Stimulated activated CD8-positive, alpha-beta memory T cell treated with anti-CD3 and anti-CD28 coated beads, Interleukin-2, amount 100 ng/mL, for 1 hour (primary cell): ENCODE results near the gene NHLRC2.

Experiments used
- DNase-seq, 2 donors: peaks; one replicate each; pipeline ENCODE4 v3.0.0-alpha.2; 2020; ENCODE audit warnings: low read depth in 2 of 2

NHLRC2 gene

GRCh38 chr10:113859261-113859660, 4.8 kb downstream of the NHLRC2 start:
- DNase-seq, result no peak

- DNase-seq, result no peak
These were observed 11.4 kb downstream of the NHLRC2 start for GRCh38 chr10:113865901-113866300.

GRCh38 chr10:113866551-113867394, 12.3 kb downstream of the NHLRC2 start:
- no peak for DNase-seq

- DNase-seq, result no peak
These were observed 13.4 kb downstream of the NHLRC2 start for GRCh38 chr10:113867904-113868303.

GRCh38 chr10:113869789-113870188, 15.3 kb downstream of the NHLRC2 start:
- DNase-seq, result no peak

DNA sequence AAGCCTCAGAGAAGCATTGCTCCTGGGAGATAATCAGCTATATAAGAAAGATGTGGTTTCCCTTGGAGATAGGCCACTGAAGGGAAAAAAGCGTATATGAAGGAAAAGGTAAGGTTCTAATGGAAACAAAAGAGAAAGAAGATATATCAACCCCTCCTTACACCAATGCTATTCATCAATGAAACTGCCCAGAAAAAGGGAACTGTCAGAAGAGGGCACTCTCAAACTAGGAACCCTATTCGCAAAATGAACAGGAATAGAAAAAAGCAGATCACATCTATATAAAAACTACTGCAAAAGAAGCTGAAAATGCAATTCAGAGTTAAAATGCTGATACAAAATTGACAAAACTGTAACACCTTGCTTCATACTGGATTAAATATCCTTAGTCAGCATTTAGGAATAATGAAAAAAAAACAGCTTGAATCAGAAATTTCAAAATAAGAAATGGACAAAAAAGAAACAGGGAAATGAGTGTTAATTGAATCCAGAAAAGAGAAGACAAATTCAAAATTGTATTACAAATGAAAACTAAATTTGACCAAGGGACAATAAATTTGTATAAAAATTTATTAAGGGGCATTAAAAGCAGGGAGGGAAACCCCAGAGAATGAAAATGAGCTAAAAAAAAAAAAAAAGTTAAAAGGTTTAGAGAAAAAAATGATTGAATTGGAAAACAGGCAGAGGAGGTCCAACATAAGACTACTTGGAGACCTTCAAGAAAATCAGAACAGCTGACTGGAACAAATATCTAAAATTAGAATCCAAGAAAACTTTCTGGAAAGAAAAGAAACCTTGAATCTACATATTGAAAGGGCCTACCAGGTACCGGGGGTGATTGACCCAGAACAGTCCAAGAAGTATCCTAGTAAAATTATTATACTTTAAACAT, 17.9 kb downstream of the NHLRC2 start:
- DNase-seq, result no peak

GRCh38 chr10:113875212-113875611, 20.8 kb downstream of the NHLRC2 start:
- no peak for DNase-seq

DNA sequence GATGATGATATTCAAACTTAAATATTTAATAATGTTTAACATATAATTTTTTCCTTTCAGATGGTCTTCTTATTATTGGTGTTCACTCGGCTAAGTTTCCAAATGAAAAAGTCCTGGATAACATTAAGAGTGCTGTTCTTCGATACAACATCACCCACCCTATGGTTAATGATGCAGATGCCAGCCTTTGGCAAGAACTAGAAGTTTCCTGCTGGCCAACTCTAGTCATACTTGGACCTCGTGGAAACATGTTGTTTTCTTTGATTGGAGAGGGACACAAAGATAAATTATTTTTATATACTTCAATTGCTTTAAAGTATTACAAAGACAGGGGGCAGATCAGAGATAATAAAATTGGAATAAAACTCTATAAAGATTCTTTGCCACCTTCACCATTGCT, 22.0 kb downstream of the NHLRC2 start:
- DNase-seq, result no peak

- DNase-seq, result no peak
These were observed 25.2 kb downstream of the NHLRC2 start for GRCh38 chr10:113879691-113880090.

DNA sequence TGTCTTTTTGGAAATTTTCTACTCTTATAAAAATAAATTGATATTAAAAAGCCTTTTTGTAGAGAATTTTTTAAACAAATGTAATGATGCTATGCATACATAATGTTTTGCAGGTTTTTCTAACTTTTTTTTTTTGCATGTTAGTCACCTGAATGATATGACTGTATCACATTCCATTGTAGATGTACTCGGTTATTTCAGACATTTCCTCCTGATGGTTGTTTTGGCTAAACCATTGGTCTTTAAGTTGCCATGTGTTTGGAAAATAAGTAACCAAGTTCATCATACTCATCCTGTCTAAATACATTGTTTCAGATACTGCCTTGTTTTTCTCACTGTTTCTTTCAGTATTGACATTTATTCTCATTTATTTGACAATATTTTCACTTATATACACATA, 25.8 kb downstream of the NHLRC2 start:
- no peak for DNase-seq

DNA sequence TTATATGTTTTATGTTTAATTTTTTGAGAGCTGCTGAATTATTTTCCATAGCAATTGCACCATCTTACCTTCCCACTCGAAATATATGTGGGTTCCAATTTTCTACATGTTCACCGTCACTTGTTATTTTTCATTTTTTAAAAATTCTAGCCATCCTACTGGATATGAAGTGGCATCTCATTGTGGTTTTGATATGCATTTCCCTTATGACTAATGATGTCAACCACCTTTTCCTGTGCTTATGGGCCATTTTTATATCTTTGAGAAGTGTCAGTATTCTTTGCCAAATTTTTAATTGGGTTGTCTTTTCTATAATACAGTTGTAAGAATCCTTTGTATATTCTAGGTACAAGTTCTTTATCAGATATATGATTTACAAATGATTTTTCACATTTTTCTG, 27.8 kb downstream of the NHLRC2 start:
- DNase-seq, result no peak

GRCh38 chr10:113889911-113890310, 35.5 kb downstream of the NHLRC2 start:
- no peak for DNase-seq

GRCh38 chr10:113890769-113891168, 36.3 kb downstream of the NHLRC2 start:
- no peak for DNase-seq

DNA sequence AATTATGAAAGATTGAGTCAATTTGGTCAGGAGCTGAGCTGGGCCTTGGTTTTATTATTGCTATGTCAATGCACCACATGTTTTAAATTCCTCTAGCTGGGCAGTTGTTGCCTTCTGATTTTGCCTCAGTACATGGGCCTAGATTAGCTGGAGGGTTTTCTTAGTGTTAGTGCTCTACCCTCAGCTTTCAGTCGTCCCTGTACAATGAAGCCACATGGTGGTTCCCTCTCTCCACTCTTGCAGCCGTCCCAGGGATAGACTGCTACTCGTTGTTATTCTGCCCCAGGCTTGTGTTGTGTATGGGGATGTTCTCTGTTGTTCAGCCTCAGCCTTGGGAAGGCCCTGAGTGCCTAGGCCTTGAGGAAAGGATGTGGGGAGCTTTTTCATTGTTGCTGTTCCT, 37.0 kb downstream of the NHLRC2 start:
- DNase-seq, result no peak

- no peak for DNase-seq
These were observed 39.1 kb downstream of the NHLRC2 start for GRCh38 chr10:113893570-113893969.

- no peak for DNase-seq
These were observed 40.1 kb downstream of the NHLRC2 start for GRCh38 chr10:113894581-113894980.

GRCh38 chr10:113895018-113895417, 40.6 kb downstream of the NHLRC2 start:
- no peak for DNase-seq

GRCh38 chr10:113897693-113898618, 43.5 kb downstream of the NHLRC2 start:
- no peak for DNase-seq

GRCh38 chr10:113899952-113900598, 45.6 kb downstream of the NHLRC2 start:
- DNase-seq, result no peak

- DNase-seq, result no peak
These were observed 51.3 kb downstream of the NHLRC2 start for GRCh38 chr10:113905756-113906155.

DNA sequence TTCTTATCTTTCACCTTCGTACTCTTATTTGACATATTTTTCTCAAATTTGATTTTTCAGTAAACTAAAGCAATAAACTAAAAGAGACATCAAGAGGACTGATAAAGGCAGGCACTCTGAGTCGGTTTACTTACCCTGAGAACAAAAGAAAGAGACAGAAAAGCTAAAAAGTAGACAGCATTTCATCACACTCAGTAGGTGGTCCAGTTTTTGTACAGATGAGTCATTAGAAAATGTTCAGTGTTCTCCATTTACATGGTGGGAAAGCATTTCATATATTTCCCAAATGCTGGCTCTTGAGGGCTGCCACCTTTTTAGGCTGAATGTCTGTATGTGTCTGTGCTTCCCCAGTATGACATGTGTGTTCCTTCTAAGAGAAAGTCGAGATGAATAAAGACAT, 52.7 kb downstream of the NHLRC2 start:
- DNase-seq, result no peak
